Measurements from ENCODE around the gene SLC16A8.

The SLC16A8 gene

GRCh38 chr22:38111925-38112355 lies 28.0 kb upstream of the SLC16A8 start:
- no peak for DNase-seq (ENCODE audit: low read depth)

GRCh38 chr22:38110863-38111852 lies 27.2 kb upstream of the SLC16A8 start:
- no peak for DNase-seq (ENCODE audit: low read depth)

GRCh38 chr22:38110008-38110862 lies 26.3 kb upstream of the SLC16A8 start, which contains the start of gene BAIAP2L2:
BAIAP2L2 (minus strand) TSS chr22:38110684; CDS start chr22:38110525, 159 bp downstream.
- no peak for DNase-seq (ENCODE audit: low read depth)

- DNase-seq (ENCODE audit: low read depth) = no peak
Observed at GRCh38 chr22:38109371-38110001, 25.5 kb upstream of the SLC16A8 start.

GRCh38 chr22:38108561-38109319 lies 24.8 kb upstream of the SLC16A8 start:
- no peak for DNase-seq (ENCODE audit: low read depth)

GRCh38 chr22:38107692-38108515 lies 23.9 kb upstream of the SLC16A8 start:
- no peak for DNase-seq (ENCODE audit: low read depth)

GRCh38 chr22:38106814-38107578 lies 23.0 kb upstream of the SLC16A8 start:
- DNase-seq (ENCODE audit: low read depth) = no peak

- DNase-seq (ENCODE audit: low read depth) = no peak
Observed at GRCh38 chr22:38104084-38104483, 20.1 kb upstream of the SLC16A8 start.

- no peak for DNase-seq (ENCODE audit: low read depth)
Observed at GRCh38 chr22:38103641-38104040, 19.7 kb upstream of the SLC16A8 start.

GRCh38 chr22:38098410-38099249 lies 14.6 kb upstream of the SLC16A8 start:
- no peak for DNase-seq (ENCODE audit: low read depth)

GRCh38 chr22:38097557-38098409 lies 13.8 kb upstream of the SLC16A8 start:
- no peak for DNase-seq (ENCODE audit: low read depth)

- DNase-seq (ENCODE audit: low read depth) = no peak
Observed at GRCh38 chr22:38097058-38097457, 13.1 kb upstream of the SLC16A8 start.

- no peak for DNase-seq (ENCODE audit: low read depth)
Observed at GRCh38 chr22:38089474-38089851, 5.5 kb upstream of the SLC16A8 start.

GRCh38 chr22:38088629-38089473 lies 4.9 kb upstream of the SLC16A8 start:
- no peak for DNase-seq (ENCODE audit: low read depth)

GRCh38 chr22:38087855-38088254 lies 3.9 kb upstream of the SLC16A8 start:
- no peak for DNase-seq (ENCODE audit: low read depth)

GRCh38 chr22:38086942-38087341 lies 3.0 kb upstream of the SLC16A8 start:
- no peak for DNase-seq (ENCODE audit: low read depth)

All from non-pigmented ciliary epithelial cell (primary cell).